ENCODE results near the gene ARHGAP26.
"Not testable (repeated sequence)": the region's sequence is repeated elsewhere in the genome, so short reads cannot be mapped to it uniquely, and the experiment has no call there.

ARHGAP26 gene

DNA sequence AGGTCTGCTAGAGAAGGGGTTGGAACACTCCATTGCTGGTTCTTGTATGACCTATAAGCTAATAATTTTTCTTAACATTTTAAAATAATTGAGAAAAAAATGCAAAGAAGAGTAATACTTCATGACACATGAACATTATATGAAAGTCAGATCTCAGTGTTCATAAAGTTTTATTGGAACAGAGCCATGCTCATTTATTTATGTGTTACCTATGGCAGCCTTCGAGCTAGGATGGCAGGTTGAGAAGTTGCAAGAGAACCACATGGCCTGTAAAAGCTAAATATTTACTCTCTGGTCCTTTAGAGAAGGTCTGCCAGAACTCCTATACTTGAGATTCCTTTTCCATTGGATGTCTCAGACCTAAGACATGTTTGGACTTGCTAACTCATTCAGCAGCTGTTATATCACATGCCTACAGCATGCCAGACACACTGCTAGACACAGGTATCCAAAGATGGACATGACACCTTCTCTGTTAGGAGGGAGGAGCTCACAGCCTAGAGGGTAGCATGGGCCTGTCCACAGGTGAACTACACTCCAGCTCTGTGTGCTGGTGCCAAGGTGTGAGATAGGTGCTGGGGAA lies 304.3 kb downstream of the ARHGAP26 start:
- no peak for DNase-seq

DNA sequence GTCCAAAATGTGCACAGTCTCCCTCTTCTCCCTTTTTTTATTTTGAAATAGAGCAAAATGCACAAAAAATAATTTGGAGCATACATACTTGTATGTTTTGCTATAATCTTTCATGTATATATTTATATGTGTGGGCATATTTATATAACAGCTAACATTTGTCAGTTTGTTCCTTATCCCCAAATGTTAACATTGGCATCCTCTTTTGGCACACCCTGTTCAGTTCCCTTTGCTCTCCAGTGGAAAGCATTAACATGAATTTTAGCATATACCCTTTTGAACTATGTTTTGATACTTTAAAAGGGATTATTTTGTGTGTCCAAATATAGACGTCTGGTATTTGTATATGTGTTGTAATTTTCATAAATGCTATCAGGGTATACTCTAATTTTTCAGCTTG lies 306.2 kb downstream of the ARHGAP26 start:
- no peak for DNase-seq

DNA sequence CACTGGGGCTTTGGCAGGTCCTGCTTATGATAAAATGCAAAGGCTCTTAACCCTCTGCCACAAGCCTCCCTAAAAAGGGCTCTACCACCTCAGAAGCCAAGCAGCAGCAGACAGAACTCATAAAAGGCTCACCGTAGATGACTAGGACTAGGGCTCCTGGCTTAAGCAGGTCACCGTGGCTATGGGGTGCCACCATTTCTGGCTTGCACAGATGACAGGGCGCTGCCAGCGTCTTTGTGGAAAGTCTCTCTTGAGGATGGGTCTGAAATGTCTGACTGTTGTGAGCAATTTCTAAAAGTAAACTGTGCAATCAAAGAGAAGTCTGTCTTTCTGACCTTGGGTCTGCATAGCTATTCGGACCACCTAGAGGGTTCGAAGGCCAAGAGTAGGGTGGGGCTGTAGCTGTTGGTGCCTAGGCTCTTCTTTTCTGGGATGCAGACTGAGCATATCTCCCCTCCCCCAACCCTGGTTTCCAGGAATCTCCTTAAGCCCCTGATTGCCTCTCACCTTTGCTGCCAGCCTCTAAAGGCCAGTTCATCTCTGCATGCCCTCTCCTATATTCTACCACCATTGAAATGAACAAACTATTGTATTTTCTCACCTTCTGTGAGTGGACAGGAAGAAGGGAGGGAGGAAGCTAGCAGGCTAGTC lies 307.4 kb downstream of the ARHGAP26 start:
- DNase-seq, result no peak

DNA sequence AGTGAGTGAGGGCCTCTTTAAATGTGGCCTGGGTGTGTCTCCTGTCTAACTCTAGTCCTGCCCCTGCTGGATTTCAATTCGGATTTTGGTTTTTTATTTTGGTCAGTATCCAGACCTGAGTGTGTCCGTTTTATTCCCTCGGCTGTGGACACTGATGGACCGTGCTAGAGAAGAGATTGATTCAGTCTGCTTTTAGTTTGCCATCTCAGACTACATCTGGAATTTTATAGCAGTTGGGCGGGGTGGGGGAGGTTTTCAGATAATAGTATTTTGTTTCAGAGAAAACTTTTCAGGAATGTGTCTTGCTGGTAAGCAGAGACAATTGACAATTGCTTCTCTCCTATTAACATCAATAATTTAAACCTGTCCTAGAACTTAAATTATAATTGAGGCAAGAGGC lies 308.1 kb downstream of the ARHGAP26 start:
- no peak for DNase-seq

DNA sequence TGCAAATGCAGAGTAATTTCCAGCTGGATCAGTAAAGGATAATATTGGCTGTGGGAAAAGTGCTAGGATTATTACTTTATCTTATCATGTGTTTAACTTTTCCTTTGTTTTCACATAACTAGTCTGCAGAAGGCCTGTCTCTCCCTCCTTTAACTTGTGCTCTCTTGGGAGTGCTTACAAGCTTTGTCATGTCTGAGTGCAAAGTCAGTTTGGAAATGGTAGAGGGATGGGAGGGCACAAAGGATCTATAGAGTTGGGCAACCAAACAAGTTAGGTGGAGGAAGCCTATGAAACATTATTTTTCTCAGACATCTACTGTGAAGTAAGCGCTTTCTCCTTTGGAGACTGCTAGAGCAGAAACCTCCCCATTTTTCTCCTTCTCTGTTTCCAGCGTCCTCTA lies 308.8 kb downstream of the ARHGAP26 start:
- DNase-seq, result no peak

DNA sequence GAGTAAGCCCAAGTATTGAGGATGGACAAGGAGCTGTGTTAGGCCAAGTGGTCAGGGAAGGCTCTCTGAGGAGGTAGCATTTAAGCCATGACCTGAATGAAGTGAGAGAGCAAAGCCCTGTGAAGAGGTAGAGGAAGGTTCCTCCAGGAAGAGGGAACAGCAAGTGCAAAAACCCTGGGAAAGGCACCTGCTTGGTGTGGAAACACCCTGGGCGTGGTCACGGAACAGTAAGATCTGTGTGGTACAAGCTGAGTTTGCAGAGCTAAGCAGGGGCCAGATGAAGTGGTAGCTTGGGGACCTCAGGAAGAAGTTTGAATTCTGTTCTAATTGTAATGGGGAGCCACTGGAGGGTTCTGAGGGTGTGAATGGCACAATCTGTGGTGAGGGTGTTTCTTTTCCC lies 310.2 kb downstream of the ARHGAP26 start:
- DNase-seq, result no peak

DNA sequence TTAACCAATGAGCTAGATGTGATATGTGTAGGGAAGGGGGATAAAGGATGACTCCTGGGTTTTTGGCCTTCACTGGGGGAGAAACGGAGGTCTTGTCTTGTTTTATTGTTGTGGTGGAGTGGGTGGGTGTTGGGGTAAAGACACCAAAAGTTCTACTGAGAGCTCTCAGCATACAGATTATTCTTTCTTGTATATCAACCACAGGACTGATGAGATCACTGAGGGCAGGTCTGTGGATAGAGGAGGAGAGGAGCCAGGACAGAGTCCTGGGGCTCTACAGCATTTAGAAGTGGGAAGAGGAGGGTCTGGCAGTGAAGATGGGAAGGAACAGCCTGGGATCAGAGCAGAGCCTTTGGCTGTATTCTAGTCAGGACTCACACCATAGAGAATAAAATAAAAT lies 310.8 kb downstream of the ARHGAP26 start:
- DNase-seq, result no peak

DNA sequence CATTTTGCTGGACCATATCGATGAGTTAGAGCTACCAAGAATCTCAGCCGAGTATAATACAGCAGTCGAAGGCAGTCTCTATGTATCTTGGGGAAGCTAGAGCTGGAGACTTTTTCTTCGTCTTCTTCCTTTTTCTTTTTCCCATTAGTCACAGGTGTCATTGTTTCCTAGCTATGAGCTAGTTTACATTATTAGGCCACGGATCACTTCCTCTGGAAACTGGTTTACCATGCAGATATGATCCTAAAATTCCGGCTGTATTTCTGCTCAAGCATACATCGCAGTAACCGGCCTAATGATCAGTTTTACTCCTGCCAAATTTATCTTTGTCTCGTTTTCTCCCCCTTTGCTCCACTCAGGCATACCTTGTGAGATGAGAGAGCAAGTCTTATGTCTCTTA lies 312.8 kb downstream of the ARHGAP26 start:
- no peak for DNase-seq

DNA sequence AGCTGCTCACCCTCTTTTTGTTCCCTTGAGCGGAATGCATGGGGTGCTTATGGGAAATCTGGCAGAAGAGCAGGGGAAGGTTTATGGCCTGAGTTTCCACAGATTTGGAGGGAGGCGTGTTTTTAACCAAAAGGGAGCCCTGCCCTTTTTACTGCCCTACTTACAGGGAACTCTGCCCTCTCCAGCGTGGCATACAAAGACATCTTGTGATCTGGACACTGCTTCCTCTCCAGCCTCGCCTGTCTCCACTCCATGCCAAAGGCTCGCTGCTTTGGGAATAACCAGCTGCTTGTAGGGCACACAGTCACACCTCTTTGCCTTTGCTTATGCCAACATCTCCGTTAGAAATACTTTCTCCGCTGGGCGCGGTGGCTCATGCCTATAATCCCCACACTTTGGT lies 314.2 kb downstream of the ARHGAP26 start:
- DNase-seq, result no peak

DNA sequence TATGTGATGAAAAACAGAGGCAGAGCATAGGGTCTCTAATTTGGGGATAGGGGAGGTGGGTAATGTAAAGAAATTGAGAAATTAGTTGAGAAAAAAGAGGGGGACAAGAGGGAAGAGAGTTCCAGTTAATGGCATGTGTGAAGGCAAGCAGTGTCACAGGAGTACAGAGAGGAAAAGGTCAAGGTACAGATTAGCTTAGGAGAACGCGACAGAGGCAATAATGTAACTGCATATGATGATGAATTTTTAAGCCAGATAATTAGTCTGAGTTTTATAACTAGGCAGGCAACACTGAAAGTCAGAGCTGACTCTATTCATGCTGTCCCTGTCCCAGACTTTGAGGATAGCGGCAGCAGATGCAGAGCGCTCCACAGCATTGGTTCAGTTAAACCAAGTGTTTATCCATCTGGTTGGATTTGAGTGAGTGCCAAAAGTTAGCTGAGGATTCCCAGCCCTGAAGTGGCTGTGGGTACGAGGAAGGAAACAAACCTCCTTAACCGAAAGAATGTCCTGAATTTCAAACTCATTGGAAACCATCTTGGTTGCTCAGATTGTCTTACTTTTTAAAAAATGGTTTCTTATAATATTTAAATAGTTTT lies 315.2 kb downstream of the ARHGAP26 start:
- DNase-seq, result no peak

DNA sequence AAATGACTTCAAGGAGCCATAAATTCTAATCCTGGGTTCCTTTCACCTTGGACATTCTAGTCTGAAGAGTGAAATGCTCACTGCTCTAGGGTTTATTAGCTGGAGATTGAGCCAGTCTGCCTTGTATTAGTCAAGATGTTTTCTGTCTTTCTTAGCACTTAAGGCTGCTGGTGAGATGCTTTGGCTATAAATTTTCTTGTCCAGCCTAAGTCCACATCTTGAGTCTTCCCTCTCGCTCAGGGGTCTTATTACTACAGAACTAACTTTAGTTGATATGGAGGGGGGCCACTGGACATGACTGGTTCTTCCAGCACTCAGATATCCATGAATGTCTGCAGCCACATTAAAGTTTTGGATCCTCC lies 316.4 kb downstream of the ARHGAP26 start:
- DNase-seq, result no peak

DNA sequence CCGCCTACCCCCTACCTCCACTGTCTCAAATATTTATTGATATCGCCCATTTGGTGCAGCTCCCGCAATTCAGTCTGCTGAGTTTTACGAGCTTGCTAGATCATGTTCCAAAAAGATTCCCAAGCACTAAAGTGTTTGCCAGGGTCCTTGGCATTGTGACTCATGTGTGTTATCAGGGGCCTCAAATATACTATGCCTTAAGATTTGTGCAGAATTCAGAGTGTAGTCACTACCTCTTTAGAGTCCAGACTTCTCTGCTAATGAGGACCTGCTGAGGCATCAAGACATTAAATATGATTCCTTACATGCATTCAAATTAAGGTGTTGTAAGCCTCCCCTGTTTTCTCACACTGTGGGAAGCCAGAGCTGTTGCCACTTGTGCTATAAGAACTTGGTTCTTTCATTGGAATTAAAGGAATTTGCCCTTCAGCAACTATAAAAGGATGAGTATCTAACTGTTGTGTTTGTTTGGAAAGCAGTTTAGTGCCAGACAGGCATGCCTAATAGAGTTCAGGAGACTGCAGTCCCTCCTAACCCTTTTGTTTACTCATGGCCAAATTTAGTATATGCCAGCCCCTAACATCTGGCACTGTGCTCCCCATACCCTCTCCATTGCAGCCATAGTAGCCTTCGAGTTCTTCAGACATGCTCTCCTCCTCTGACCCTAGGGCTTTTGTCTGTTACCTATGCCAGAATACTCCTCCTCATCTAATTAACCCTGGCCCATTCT lies 316.9 kb downstream of the ARHGAP26 start:
- no peak for DNase-seq

DNA sequence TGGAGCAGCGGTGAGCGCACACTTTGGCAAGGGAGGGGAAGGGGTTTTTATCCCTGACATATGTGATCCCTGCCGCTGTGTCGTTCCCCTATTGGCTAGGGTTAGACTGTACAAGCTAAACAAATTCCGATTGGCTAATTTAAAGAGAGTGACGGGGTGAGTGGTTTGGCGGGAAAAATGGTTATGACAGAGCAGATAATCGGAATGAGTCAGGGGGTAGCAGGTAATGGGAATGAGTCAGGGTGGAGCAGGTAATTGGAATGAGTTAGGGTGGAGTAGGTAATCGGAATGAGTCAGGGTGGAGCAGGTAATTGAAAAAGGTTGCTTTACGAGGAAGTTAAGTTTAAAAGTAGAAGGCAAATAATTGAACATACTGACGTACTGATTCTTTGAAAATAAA lies 318.5 kb downstream of the ARHGAP26 start:
- DNase-seq, result not testable (repeated sequence)

DNA sequence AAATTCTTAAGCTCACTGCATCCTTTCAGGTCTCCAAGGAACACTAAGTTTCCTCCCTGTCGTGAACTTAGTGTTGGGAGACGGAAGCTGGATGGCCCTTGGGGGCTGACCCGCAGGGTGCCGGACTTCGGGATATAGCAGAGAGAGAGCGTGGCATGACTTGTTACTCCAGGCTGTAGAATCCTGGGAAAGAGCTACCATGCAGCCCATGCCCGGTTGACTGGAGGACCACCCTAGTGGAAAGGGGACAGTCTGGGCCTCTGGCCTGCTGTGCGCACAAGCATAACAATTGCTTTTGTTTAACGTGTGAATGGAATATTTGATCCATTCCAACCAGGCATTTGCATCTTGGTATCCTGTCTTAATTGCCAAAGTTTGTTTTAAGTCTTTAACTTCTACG lies 319.9 kb downstream of the ARHGAP26 start:
- DNase-seq, result not testable (repeated sequence)

DNA sequence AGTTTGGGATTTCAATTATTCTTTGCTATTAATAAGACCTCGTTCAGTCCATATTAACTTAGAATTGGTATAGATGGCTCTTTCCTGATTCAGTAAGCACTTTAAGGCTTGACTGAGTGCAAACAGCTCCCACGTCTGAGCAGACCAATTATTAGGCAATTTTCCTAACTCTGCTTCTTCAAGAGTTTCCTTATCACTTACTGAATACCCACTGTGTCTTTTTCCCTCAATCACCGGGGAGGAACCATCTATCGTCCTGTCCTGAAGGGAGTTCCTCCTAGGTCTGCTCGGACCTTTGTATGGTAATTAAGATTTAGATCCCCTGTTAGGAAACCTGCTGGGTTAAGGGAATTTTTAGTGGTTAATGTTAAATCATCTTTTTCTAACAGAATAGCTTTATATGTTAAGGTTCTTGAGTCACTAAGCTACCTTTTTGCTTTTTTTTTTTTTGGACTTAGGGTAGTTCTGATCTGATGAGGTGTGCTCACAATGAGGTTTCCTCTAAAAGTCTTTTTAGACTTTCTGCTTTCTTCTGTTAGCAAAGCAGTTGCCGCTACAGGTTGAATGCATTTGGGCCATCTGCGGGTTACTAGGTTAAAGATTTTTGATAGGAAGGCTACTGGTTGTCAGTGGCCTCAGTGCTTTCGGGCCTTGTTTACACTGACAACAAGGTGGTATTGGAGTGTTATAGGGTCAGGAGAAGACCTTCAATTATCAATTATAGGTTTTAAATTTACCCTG lies 322.7 kb downstream of the ARHGAP26 start:
- not testable (repeated sequence) for DNase-seq

DNA sequence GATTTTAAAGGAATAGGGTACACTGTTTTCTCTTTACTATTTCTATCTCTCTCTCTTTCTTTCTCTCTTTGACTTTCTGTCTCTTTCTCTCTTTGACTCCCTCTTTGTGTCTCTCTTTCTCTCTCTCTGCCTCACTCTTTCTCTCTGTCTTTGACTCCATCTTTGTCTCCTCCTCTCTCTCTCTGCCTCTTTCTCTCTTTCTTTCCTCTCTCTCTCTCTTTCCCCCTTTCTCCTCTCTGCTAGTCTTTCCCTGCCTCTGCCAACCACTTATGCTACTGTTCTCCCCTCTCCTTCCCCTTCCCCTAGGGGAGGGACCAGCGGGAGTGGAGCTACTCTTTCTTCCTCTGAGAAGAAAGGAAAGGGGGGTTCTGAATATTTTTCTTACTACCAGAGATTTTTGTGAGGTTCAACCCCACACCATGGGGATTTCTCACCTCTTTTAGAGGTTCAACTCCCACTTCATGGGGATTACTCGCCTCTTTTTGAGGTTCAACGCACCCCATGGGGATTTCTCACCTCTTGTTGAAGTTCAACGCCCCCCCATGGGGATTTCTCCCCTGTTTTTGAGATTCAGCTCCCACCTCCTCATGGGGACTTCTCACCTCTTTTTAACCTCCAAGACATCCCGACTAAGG lies 323.4 kb downstream of the ARHGAP26 start:
- DNase-seq, result no peak

DNA sequence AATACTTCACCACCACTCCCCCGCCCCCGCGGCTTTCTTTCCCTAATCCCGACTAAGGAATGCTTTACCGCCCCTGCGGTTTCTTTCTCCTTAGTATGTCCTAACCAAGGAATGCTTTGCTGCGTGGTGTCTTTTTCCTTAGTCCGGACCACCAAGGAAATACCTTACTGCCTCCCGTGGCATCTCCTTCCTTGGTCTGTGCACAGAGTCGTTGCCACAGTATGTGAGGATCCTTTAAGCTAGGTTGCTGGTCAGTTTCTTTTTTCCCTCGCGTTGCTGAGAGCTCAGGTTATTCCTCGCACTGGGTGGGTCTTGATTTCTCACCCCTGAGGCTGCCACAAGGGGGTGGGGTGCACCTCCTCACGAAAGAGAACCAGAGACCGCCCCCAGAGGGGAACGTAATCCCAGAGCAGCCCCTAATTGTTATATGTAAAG lies 323.9 kb downstream of the ARHGAP26 start:
- DNase-seq, result no peak

DNA sequence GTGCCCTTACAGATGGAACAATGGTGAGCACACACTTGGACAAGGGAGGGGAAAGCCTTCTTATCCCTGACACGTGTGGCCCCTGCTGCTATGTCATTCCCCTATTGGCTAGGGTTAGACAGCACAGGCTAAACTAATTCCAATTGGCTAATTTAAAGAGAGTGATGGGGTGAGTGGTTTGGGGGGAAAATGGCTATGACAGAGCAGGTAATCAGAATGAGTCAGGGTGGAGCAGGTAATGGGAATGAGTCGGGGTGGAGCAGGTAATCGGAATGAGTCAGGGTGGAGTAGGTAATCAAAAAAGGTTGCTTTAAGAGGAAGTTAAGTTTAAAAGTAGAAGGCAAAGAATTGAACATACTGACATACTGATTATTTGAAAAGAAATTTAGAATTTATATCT lies 324.4 kb downstream of the ARHGAP26 start:
- not testable (repeated sequence) for DNase-seq

DNA sequence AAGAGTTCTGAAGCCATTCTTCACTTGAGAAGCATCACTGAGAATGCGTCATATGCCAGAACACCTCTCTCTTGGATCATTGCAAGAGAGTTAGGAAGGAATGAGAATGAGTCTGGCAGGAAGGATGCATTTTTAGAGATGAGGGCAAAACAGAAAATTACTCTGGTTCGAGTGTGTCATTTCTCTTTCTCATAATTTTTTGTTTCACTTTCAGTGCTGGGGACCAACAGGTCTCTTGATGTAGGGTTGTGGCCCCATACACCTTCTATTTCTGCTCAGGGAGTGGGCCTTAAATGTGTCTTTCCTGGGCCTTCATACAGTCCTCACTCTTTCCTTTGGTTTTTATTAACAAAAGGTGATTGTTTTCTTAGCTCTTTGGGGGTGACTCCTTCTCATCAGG lies 330.9 kb downstream of the ARHGAP26 start:
- DNase-seq, result no peak

DNA sequence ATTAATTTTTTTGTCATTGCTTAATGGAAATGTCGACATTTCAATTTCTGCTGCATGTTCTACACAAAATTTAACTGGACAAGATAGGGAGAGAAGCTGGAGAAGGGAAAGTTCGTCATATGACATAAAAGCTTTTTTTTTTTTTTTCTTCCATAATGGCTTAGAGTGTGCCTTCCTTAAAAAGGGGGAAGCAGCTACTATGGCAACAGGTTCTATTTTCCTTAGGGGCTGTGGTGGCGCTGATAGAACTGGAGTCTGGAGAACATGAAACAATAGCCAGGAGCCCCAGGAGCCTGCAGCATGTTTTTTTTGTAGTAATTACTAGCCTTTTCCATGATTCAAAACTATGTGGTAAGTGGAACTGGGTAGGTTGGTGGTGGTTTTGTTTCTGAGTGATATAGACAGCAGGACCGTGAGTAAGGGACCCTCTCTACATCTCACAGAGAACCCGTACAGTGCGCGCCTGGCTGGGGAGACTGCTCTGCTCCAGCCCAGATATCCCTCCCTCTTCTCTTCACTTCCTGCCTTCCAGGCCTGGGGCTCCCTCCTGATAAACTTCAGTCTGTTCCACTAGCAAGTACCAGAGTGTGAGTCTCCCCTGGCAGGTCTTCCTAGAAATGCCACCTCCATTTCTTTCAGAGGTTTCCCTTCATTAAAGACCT lies 331.7 kb downstream of the ARHGAP26 start:
- no peak for DNase-seq

DNA sequence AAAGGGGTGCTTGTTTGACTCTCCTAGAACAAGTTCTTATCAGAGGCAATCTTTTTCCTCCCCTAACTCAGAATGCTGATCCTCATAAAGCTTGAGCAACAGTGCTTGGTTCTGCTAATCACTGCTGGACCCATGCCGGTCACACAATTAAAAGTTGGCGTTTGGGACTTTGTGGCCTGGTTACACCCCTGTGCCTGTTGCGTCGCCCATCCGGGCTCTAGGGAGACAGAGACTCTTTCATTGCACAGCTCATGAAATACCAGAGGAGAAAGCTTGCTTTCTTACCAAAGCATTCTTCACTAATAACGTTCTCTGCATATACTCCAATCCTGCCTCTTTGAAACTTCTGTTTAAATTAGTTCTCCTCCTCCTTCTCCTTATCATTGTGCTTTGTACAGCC lies 332.2 kb downstream of the ARHGAP26 start:
- DNase-seq, result no peak

DNA sequence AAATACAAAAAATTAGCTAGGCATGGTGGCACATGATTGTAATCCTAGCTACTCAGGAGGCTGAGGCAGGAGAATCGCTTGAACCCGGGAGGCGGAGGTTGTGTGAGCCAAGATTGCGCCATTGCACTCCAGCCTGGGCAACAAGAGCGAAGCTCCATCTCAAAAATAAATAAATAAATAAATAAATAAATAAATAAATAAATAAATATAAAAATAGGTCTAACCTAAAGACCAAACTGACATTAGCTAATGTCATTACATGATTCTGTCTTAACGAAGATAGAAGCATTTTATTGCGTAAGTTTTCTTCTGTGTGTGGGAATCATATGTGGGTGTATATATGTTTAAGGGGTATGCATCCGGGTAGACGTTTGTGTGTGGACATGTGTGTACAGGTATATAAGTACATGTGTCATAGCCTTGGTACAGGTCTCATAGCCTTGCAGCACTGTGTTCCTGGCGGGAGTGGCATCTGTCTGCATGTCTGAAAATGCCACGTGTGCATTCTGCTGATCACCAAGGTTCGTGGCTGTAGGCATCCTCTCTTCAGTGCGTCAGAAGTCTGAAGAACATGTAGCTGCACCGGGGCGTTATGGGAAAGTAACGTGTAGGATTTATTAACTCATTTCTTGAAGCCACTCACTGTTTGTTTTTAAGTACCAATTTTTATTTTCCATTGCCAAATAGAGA lies 335.2 kb downstream of the ARHGAP26 start:
- no peak for DNase-seq
